HepG2 (cell line): ENCODE data around the gene KDM4B. TPM values are rescaled to one million over a fixed set of nuclear protein-coding genes. Genes with fewer than 3 reads are reported as not detected.
"Not testable (repeated sequence)": the region's sequence is repeated elsewhere in the genome, so short reads cannot be mapped to it uniquely, and the experiment has no call there.

Experiments
- ATAC-seq: fragments of 200-7000 bp; cut with Tn5 transposase; 3 replicates; pipeline ENCODE4 v1.9.1; 2020; ENCODE audit warnings: mild to moderate bottlenecking, moderate library complexity
- BruUV-seq: library from RNA; stranded (reverse); fragments of 400-500 nt; replicated peaks from 2 replicates; lab custom pipeline; 2021; lab: Mats Ljungman, UMichigan
- CTCF ChIA-PET: fragments of 300-600 bp; formaldehyde crosslinking; extraction: SDS; loops from one replicate; lab custom pipeline; 2021; ENCODE audit warnings: low total read pairs, inconsistent platforms, low intra/inter-chr PET ratio; lab: Yijun Ruan, JAX
- POLR2A ChIA-PET: fragments of 350-600 bp; sonication (Branson Sonifier 250); formaldehyde crosslinking; loops from one replicate; lab custom pipeline; 2020; ENCODE audit warnings: antibody characterized with exemption, inconsistent platforms; lab: Yijun Ruan, JAX
- DNase-seq: peaks from one replicate; pipeline ENCODE4 v3.0.0-alpha.2; 2015; ENCODE audit warnings: low spot score
- FAIRE-seq: peaks from 3 replicates; lab custom pipeline; 2011; peaks lifted over from hg19 to GRCh38; lab: Jason Lieb, UNC
- H2AFZ ChIP-seq: one replicate; pipeline ENCODE4 v1.6.1; 2011; ENCODE audit warnings: low read length, inconsistent platforms
- H3K27ac ChIP-seq: fragments of 300-600 bp; 3 replicates; pipeline ENCODE4 v1.8.0; 2011; ENCODE audit warnings: mixed run types, mild to moderate bottlenecking, mixed read lengths, low read length, inconsistent platforms; ENCODE audit not compliant: insufficient read depth; ENCODE audit errors: extremely low read length
- H3K27me3 ChIP-seq, 2 experiments: fragments of 200-600 bp in 1 of 2; 2 replicates in 1 of 2; 3 replicates in 1 of 2; pipeline versions ENCODE4 v1.6.0 to v1.8.0; 2011; ENCODE audit warnings: low read length in 2 of 2, mild to moderate bottlenecking in 2 of 2, moderate library complexity in 2 of 2, inconsistent platforms in 1 of 2; ENCODE audit not compliant: insufficient read depth in 2 of 2, control insufficient read depth in 1 of 2
- H3K36me3 ChIP-seq, 2 experiments: fragments of 200-600 bp in 1 of 2; replicated peaks in 1 of 2; 2 replicates in 1 of 2; 3 replicates in 1 of 2; pipeline versions ENCODE4 v1.5.1 to v1.8.0; 2011; ENCODE audit warnings: low read length in 2 of 2, inconsistent platforms in 1 of 2; ENCODE audit not compliant: insufficient read depth in 2 of 2, control insufficient read depth in 1 of 2
- H3K4me1 ChIP-seq: 2 replicates; pipeline ENCODE4 v1.5.1; 2012; ENCODE audit warnings: low read length, inconsistent platforms; ENCODE audit not compliant: insufficient read depth
- H3K4me2 ChIP-seq: 2 replicates; pipeline ENCODE4 v1.6.0; 2011; ENCODE audit warnings: low read depth, low read length, inconsistent platforms
- H3K4me3 ChIP-seq, 3 experiments: fragments of 200-600 bp in 1 of 3; sonication (generic), shearing (Covaris generic) in 1 of 3; replicated peaks in 1 of 3; 2 replicates each; pipeline ENCODE4 v1.5.1; 2011 to 2016; ENCODE audit warnings: low read length in 3 of 3, inconsistent platforms in 2 of 3, low read depth in 2 of 3, mild to moderate bottlenecking in 2 of 3, control low read depth in 1 of 3, mixed read lengths in 1 of 3; ENCODE audit not compliant: insufficient read depth in 1 of 3
- H3K79me2 ChIP-seq: one replicate; pipeline ENCODE4 v1.6.1; 2011; ENCODE audit warnings: low read length, inconsistent platforms; ENCODE audit not compliant: insufficient read depth
- H3K9ac ChIP-seq: 2 replicates; pipeline ENCODE4 v1.6.0; 2011; ENCODE audit warnings: mild to moderate bottlenecking, low read depth, low read length, inconsistent platforms; ENCODE audit not compliant: insufficient read depth
- H3K9me3 ChIP-seq: 2 replicates; pipeline ENCODE4 v1.5.1; 2012; ENCODE audit warnings: mild to moderate bottlenecking, low read length
- H4K20me1 ChIP-seq: 2 replicates; pipeline ENCODE4 v1.6.0; 2011; ENCODE audit warnings: inconsistent platforms, mild to moderate bottlenecking, low read length, moderate library complexity; ENCODE audit not compliant: insufficient read depth
- DPF2 ChIP-seq: sonication (generic); formaldehyde crosslinking; IDR thresholded peaks from 2 replicates; pipeline ENCODE4 v1.4.0; 2020; ENCODE audit warnings: mild to moderate bottlenecking, low read depth, missing genetic modification reagents, borderline replicate concordance
- MIER2 ChIP-seq: IDR thresholded peaks from 2 replicates; pipeline ENCODE4 v1.6.1; 2016; ENCODE audit warnings: missing biosample characterization, missing genetic modification reagents
- NFE2L2 ChIP-seq: fragments of 150-350 bp; IDR thresholded peaks from 2 replicates; pipeline ENCODE4 v1.6.1; 2014; ENCODE audit warnings: low read length
- PRMT3 ChIP-seq: sonication (generic); formaldehyde crosslinking; IDR thresholded peaks from 2 replicates; pipeline ENCODE4 v1.8.1; 2022; ENCODE audit warnings: low read depth, mild to moderate bottlenecking, moderate library complexity, missing genetic modification reagents, borderline replicate concordance
- RFX1 ChIP-seq: fragments of 450-650 bp; IDR thresholded peaks from 2 replicates; pipeline ENCODE4 v1.6.1; 2017
- TOE1 ChIP-seq: sonication (generic); formaldehyde crosslinking; IDR thresholded peaks from 2 replicates; pipeline ENCODE4 v1.4.0; 2020; ENCODE audit warnings: mild to moderate bottlenecking, missing genetic modification reagents
- ZNF34 ChIP-seq: sonication (generic); formaldehyde crosslinking; IDR thresholded peaks from 2 replicates; pipeline ENCODE4 v1.4.0; 2020; ENCODE audit warnings: mild to moderate bottlenecking, missing genetic modification reagents, borderline replicate concordance
- ZNF567 ChIP-seq: sonication (generic); formaldehyde crosslinking; IDR thresholded peaks from 2 replicates; pipeline ENCODE4 v1.8.1; 2023; ENCODE audit warnings: mild to moderate bottlenecking, missing genetic modification reagents, borderline replicate concordance
- ZNF644 ChIP-seq: IDR thresholded peaks from 2 replicates; pipeline ENCODE4 v1.6.1; 2016; ENCODE audit warnings: low read depth
- ZNF816 ChIP-seq: sonication (generic); formaldehyde crosslinking; IDR thresholded peaks from 2 replicates; pipeline ENCODE4 v1.8.0; 2022; ENCODE audit warnings: missing genetic modification reagents, mild to moderate bottlenecking, borderline replicate concordance
- ZSCAN31 ChIP-seq: sonication (generic); formaldehyde crosslinking; IDR thresholded peaks from 2 replicates; pipeline ENCODE4 v1.5.0; 2020; ENCODE audit warnings: low read depth, mild to moderate bottlenecking, missing genetic modification reagents
- WGBS: methylation state at CpG from one replicate; pipeline ENCODE4 v1.1.6; 2017; ENCODE audit warnings: low lambda C conversion rate; 5-methylcytosine and 5-hydroxymethylcytosine counted together
- in situ Hi-C: cut with HindIII; loops from 2 replicates; pipeline ENCODE4 v1.10.0; 2017; ENCODE audit warnings: low pct_unique_long_range_greater_than_20kb; ENCODE audit not compliant: extremely low pct_ligation_motif_present
- intact Hi-C: fragments of 100-400 bp; cut with micrococcal nuclease; formaldehyde crosslinking; loops from one replicate; pipeline ENCODE4 v1.10.0; 2022; ENCODE audit not compliant: unreplicated experiment
- polyA plus RNA-seq, 8 experiments: library from polyadenylated mRNA; depleted of rRNA in 3 of 8; stranded (reverse) in 7 of 8; unstranded in 1 of 8; fragments of >200 nt; fragmentation: Illumina TruSeq in 4 of 8; extraction: Trizol in 4 of 8; gene quantifications; 2 replicates each; pipeline versions ENCODE4 v1.2.1 to v1.2.3, GENCODE V29; 2011 to 2016; ENCODE audit warnings: low read depth in 4 of 8, missing spikeins in 1 of 8, mixed read lengths in 1 of 8; ENCODE audit not compliant: insufficient read depth in 1 of 8
- total RNA-seq, 5 experiments: library from RNA; depleted of rRNA; stranded (reverse); fragments of >200 nt; fragmentation: Illumina TruSeq; extraction: Trizol; gene quantifications; 2 replicates each; pipeline ENCODE4 v1.2.3, GENCODE V29; 2016; ENCODE audit warnings: low read depth in 1 of 5
- TF ChIP-seq, protein P1 (sequence below): IDR thresholded peaks from 2 replicates; pipeline ENCODE4 v1.6.1; 2016; ENCODE audit warnings: control low read depth

KDM4B gene
- total and polyA plus RNA-seq, 2 of the 13 experiments (the other 11 are each of a cell fraction or from before 2014, with no cell fraction given) = 4.9 to 14.6 TPM

DNA sequence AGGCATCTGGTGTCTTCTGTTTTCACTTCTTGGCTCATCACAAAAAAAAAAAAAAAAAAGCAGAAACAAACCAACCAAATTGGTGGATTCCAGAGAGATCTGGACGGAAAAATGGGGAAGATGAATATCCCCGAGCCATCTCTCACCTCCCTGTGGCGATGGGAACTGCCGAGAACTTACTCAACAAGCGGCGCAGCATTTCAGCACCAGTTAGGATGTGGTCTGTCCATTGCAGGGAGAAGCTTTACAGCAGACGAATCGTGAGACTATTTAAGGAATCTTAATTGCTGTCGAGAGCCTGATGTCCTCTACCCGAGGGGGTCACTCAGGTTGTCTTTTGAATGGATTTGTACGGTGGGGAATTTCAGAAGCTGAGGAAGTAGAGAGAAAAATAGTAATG lies 17.3 kb upstream of the KDM4B start (continued):
- no peak for TF ChIP-seq NFE2L2
- TF ChIP-seq, protein P1, sequence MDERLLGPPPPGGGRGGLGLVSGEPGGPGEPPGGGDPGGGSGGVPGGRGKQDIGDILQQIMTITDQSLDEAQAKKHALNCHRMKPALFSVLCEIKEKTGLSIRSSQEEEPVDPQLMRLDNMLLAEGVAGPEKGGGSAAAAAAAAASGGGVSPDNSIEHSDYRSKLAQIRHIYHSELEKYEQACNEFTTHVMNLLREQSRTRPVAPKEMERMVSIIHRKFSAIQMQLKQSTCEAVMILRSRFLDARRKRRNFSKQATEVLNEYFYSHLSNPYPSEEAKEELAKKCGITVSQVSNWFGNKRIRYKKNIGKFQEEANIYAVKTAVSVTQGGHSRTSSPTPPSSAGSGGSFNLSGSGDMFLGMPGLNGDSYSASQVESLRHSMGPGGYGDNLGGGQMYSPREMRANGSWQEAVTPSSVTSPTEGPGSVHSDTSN (CRISPR knock-in tag) = no peak

DNA sequence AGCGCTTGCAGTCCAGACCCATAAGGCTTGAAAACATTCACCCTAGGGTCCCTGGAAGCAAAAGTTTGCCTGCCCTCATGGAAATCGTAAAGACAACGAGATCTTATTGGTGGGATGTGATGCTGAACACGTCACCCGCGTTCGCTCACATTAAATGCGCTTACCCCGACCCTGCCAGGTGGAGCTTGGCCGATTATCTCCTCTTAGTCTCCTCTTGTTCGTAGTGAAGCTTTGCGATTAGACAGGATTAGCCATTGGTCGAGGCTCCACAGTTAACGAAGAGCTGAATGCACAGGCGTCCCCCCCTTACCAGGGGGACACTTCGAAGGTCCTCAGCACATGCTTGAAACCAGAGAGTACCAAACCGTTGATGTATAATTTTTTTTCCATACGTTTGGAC lies 16.0 kb upstream of the KDM4B start:
- DNase-seq (no peak), FAIRE-seq (no peak), ATAC-seq (no peak)
- no peaks in the 10 kb centered on the region for H3K9me3 ChIP-seq
- H3K4me2 ChIP-seq = no peak overlapping the region
- ChIA-PET CTCF (no interaction called here), POLR2A (no interaction called here)
- H3K27ac ChIP-seq = no peak overlapping the region
- H3K9ac ChIP-seq = no peak overlapping the region
- H3K27me3 ChIP-seq = no peaks in the 10 kb centered on the region
- H3K36me3 ChIP-seq = peaks cover 15 to 63% of the 10 kb centered on the region in 2 experiments
- intact Hi-C loops = no loop called here
- BruUV-seq = no TSS peak
- no peak overlapping the region for H2AFZ ChIP-seq
- H3K4me3 ChIP-seq = no peak overlapping the region
- in situ Hi-C loops = no loop called here
- H4K20me1 ChIP-seq = no peaks in the 10 kb centered on the region
- WGBS = 97% methylated on average over 18 of the region's 18 CpGs
- no peaks in the 10 kb centered on the region for H3K79me2 ChIP-seq
- TF ChIP-seq ZNF644 = no peak
- TF ChIP-seq DPF2 (CRISPR knock-in tag) = no peak
- no peak for TF ChIP-seq ZSCAN31 (CRISPR knock-in tag)
- TF ChIP-seq ZNF816 = no peak
- no peak for TF ChIP-seq PRMT3 (CRISPR knock-in tag)
- TF ChIP-seq ZNF567 (CRISPR knock-in tag) = no peak
- no peak for TF ChIP-seq MIER2 (CRISPR knock-in tag)
- TF ChIP-seq TOE1 (CRISPR knock-in tag) = no peak
- no peak for TF ChIP-seq RFX1
- no peak for TF ChIP-seq ZNF34 (CRISPR knock-in tag)
- no peaks in the 10 kb centered on the region for H3K4me1 ChIP-seq

GRCh38 chr19:4954320-4955149 lies 14.4 kb upstream of the KDM4B start:
- H3K9ac ChIP-seq, H3K79me2 ChIP-seq, intact Hi-C loops, in situ Hi-C loops, ATAC-seq, H3K4me2 ChIP-seq, H2AFZ ChIP-seq, H3K9me3 ChIP-seq, BruUV-seq, H3K27me3 ChIP-seq, POLR2A ChIA-PET, H3K27ac ChIP-seq, H4K20me1 ChIP-seq, FAIRE-seq, H3K4me3 ChIP-seq, H3K4me1 ChIP-seq, CTCF ChIA-PET, DNase-seq: not testable (repeated sequence)
- H3K36me3 ChIP-seq = peaks cover 21 to 63% of the 10 kb centered on the region in 2 experiments
- 96% methylated on average over 40 of the region's 46 CpGs for WGBS
